Fibroblast of skin of left quadriceps (primary cell): ENCODE measurements around the gene HMGN4.
"Not testable (repeated sequence)": the region's sequence is repeated elsewhere in the genome, so short reads cannot be mapped to it uniquely, and the experiment has no call there.

ENCODE experiments used
- DNase-seq, 2 experiments: peaks; one replicate each; pipeline ENCODE4 v3.0.0-alpha.2; 2013; ENCODE audit warnings: low read depth in 2 of 2

HMGN4 gene

GRCh38 chr6:26522486-26523228, 15.5 kb upstream of the HMGN4 start:
- DNase-seq = not testable (repeated sequence)

DNA sequence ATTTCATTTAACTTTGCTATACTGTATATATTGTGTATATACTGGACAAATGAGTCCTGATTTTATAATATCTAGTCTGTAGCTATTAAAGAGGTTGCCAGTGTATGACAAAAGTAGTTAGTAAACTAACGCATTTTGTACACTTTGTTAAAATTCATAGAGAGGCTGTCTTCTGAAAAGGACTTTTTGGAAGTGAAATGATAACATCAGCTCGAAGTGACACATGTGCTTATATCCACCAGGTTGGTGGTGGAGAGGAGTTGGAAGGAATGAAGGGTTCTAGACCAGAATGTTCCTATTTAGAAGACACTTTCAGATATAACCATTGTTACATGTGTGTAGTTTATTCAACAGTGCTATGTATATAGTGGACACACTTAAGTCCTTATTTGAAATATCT, 13.9 kb upstream of the HMGN4 start:
- not testable (repeated sequence) for DNase-seq

- no peak for DNase-seq
Observed at GRCh38 chr6:26524722-26525370, 13.3 kb upstream of the HMGN4 start.

GRCh38 chr6:26525838-26526237, 12.3 kb upstream of the HMGN4 start:
- DNase-seq = no peak

DNA sequence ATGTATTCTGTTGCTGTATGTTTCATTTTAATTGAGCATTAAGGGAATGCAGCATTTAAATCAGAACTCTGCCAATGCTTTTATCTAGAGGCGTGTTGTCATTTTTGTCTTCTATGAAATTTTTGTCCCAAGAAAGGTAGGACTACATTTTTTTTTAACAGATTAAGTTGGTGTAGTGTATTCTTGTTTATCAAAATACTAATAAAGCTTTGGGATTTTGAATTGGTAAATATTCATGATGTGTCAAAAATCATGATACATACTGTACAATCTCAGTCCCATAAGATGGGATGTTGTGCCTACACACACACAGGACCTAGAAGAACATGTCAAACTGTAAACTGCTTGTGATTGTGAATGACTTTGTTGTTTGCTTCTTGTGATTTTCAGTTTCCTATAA, 11.2 kb upstream of the HMGN4 start:
- DNase-seq = no peak

GRCh38 chr6:26530203-26530602, 8.0 kb upstream of the HMGN4 start:
- DNase-seq = no peak

GRCh38 chr6:26531897-26532296, 6.3 kb upstream of the HMGN4 start:
- no peak for DNase-seq

DNA sequence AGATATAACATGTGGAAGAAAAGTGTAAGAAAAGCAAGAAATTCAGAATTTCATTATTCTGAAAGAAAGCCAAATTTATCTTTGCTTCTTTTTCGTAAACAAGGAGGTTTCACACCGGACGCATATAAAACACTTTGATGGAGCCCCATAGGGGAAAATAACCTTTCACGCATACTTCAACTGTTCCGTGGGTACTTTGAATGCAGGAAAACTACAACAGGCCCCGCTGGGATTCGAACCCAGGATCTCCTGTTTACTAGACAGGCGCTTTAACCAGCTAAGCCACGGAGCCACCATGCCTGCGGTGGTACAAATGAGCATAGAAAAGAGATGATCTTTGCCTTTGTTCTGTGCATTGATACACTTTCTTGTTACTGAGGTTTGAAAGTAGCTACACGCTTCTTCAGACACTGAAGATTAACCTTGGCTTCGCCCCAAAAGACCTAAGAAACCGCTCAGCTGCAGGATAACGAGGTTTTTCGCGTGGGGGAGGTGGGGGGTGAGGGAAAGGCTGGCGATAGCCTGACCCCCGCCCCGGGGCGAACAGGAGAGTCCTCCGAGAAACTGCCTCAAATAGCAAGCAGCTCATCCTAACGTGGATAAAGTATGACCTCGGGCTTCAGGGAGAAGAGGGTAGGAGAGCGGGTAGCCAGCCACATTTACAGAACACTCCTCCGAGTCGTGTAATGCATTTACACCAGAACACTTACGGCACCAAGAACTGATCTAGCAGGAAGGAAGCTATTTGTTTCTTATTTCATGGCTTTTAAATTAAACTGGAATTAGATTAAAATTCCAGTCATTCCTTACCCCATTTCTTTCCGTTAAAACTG, 5.3 kb upstream of the HMGN4 start:
- DNase-seq = peak; percentile 82

GRCh38 chr6:26533532-26533931, 4.6 kb upstream of the HMGN4 start:
- no peak for DNase-seq

GRCh38 chr6:26534681-26535465, 3.3 kb upstream of the HMGN4 start:
- DNase-seq = no peak

- peak; percentile 55 for DNase-seq
Observed at GRCh38 chr6:26536571-26537159, 1.5 kb upstream of the HMGN4 start.

DNA sequence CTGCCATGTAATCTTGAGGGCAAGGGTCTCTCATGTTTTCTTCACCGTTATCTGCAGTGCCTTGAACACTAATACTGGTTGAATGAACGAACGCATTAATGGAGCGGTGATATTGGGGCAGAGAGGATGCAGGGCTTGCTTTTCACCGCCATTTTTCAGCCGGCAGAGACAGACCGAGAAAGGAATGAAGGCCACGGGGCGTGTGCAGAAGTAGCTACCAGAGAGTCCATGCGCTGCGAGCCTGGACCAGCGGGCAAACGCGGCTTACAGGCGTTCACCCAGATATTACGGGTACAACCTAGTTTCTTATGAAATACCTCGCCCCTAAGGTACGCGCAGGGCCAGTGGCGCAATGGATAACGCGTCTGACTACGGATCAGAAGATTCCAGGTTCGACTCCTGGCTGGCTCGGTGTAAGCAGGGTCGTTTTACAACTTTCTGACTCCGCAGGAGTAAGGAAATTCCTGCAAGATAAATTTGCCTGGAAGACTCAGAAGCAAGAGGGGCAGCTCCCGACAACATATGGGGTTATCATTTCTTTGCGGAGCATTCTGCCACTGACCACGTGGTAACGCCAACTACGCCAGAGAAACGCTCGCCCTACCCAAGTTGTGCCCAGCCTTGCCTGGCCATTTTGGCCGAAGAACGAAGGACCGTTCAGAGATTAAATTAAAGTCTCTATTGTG, 863 bp upstream of the HMGN4 start:
- peak; percentile 88 for DNase-seq

GRCh38 chr6:26538572-26538902, 371 bp downstream of the HMGN4 start:
- no peak for DNase-seq

DNA sequence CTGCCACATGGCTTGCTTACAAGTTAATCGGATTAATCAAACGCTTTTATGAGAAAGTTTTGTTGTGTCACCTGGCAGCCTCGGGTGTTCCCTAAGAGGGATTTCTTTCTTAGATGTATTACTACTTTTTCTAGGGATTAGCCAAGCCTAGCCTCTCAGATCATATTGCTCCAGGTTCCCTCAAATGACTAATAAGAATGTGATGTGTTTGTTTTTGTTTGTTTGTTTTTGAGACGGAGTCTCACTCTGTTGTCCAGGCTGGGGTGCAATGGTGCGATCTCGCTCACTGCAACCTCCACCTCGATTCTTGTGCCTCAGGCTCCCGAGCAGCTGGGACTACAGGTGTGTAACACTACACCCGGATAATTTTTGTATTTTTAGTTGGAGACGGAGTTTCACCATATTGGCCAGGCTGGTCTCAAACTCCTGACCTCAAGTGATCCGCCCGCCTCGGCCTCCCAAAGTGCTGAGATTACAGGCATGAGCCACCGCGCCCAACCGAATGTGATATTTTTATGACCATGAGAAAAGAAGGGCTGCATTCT, 977 bp downstream of the HMGN4 start:
- no peak for DNase-seq

DNA sequence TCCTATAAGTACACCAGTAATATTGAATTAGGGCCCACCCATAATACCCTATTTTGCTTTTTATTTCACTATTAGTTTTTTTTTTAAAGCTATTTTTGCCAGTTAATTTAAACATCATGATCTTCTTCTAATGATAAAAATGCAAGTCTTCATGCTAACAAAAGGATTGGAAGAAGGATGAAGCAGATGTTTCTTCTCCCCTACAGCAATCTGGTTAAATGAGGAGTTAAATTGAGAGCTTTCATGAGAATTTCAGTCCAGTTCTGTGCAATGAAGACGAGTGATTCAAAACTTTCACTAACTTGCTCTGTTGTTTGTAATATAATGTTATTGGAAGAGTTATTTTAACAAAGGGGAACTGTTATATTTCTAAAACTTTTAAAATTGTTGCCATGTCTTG, 3.4 kb downstream of the HMGN4 start:
- no peak for DNase-seq

DNA sequence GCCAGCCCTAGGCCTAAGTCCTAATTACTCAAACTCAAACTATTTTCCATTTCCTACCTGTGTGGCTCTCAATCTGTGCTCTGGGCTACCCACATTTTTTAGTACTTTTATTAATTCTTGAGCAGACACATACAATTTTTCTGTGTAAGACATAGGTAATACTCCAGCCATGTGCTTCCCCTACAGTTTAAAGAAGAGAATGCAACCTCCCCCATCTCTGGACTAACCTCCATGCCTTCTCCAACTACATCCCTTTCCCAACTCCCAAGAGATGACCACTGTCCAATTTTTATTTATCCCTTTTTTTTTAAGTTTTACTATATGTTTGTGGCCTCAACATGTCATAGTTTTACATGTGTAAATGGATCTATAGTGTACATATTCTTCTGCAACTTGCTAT, 5.8 kb downstream of the HMGN4 start:
- DNase-seq = no peak

GRCh38 chr6:26544473-26544872, 6.3 kb downstream of the HMGN4 start:
- no peak for DNase-seq

DNA sequence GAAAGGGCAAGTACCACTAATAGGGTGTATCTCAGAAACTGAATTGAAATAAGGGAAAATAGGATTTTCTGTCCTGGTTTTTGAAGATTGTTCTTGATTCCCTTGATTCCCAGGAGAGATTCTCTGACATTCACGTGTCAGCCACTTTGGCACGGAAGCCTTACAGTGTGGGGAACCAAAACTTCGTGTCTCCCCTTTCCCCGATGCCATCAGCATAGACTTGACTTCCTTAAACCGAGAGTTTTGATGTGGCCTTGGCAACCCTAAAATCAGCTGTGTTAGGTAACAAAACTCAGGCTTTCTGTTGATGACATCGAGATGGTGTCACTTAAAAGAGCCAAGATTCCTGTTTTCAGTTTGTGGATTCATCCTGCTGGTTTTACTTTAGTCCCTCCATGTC, 7.5 kb downstream of the HMGN4 start:
- no peak for DNase-seq

DNA sequence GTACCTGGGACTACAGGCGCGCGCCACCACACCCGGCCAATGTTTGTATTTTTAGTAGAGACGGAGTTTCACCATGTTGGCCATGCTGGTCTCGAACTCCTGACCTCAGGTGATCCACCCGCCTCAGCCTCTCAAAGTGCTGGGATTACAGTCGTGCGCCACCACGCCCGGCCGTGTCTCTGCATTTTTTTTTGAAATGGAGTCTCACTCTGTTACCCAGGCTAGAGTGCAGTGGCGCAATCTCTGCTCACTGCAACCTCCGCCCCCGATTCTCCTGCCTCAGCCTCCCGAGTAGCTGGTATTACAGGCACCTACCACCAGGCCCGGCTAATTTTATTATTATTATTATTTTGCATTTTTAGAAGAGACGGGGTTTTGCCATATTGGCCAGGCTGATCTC, 9.2 kb downstream of the HMGN4 start:
- not testable (repeated sequence) for DNase-seq

DNA sequence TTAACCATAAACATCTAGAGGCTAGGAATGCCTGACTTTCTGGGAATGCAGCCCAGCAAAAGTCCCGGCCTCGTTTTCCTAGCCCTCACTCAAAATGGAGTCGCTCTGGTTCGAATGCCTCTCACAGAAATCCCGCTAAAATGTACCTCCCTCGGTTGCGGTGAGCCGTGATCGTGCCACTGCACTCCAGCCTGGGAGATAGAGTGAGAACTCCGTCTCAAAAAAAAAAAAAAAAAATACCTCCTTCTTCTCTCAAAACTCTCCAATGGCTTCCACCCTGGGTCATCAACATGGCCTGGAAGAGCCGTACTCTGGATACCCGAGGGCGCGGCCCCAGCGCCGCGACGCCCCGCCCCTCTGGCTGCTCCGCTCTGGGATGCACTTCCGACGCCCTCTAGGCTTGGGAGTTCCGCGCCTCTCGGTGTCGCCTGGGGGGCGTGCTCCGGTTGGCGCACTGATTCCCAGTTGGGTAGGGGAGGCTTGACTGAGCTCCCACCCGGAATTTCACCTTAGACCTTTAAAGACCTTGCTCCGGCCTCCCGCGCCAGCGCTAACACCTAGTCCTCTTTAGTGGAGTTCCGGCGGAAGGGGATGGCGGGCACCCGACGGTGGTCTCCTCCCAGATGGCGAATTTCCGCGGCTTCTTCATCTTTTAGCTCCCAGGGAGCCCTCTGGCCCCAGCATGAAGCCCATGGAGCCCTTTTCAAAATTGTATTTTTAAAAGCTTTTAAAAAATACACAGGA, 12.3 kb downstream of the HMGN4 start:
- DNase-seq = no peak
